ENCODE data around the gene CACTIN.
A peak's percentile ranks its signal among the peaks of the same experiment; 100 is the strongest.
"Not testable (repeated sequence)": the region's sequence is repeated elsewhere in the genome, so short reads cannot be mapped to it uniquely, and the experiment has no call there.

The CACTIN gene

GRCh38 chr19:3645067-3645396 is 18.4 kb upstream of the CACTIN start:
- no peak for DNase-seq

DNA sequence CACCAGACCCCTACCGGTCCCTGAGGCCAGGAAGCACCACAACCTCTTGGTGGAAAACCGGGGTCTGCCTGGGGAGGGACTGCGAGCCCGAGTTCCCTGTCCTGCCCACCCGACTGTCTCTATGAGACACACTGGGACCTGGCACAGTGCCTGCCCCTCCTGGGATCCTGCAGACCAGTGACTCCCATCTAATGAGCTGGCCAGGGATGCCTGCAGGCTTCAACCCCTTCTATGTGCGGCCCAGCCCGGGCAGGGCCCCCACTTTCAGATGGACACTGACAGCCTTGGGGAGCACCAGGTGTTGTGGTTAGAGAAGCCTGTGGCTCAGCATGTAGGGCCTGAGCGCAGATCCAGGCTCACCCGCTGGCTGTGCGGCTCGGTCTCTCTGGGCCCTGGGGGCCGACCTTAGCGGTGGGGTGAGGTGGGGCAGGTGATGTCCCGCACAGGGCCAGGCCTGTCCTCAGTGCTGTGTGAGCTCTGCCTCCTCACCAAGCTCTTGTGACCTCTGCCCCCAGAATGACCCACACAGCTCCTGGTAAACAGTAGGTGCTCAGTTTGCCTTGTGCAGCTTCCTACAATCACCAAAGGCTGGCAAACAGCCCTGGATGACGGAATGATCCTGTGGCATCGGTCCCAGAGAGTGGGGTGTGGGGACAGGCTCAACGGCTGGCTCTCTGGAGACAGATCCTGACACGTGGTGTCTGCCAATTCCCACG is 17.9 kb upstream of the CACTIN start:
- DNase-seq: no peak

DNA sequence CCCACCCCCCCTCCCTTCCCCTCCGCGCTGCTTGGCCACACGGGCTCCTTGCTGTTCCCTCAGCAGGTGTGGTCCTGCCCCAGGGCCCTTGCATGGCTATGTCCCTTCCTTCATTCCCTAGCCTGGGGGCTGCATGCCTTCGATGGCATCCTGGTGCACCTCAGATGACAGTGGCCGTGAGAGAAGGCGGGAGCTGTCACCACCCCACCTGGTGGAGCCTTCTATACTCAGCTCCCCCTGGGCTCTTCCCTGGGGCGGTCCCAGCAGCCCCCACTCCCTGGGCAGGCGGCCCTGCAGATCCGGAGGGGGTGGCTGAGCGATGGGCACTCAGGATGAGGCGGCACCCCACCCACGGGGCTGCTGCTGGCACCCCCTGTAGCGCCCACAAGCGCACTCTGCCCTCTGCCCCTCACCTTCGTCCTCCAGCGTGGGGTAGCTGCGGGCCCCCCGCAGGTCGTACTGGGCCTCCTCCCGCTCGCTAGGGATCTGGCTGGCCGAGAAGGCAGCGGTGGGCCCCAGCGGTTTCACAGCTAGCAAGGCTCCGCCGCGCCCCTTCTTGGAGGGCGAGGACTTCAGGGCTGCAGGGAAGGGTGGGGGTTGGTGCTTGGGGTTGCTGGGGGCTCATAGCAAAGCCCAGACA is 17.2 kb upstream of the CACTIN start:
- no peak for DNase-seq

DNA sequence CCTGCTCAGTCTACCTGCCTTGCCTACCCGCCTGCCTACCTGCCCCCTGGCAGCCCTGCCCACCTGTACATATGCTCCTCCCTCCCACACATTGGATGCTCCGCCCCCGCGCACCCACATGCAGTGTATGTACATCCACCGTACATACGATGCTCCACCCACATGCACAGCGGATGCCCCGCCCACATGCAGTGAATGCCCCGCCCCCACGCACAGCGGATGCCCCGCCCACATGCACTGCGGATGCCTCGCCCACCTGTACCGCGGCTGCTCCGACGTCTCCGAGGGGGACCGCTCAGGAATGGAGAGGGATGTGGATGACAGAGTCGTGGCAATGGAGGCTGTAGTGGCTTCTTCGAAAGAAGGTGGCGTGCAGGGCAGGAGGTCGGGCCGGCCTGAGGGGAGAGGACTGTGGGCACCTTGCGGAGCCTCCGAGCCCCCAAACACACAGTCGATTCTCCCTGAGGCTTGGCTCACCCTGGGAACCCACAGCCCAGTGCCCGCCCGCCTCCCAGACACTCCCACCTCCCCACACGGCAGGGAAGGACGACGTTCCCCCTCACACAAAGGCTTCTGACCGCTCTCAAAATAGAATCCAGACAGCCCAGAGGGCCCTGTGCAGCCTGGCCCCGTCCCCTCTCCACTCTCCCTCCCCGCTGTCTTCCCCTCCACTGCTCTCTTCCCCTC is 16.5 kb upstream of the CACTIN start:
- DNase-seq: peak; percentile 24

DNA sequence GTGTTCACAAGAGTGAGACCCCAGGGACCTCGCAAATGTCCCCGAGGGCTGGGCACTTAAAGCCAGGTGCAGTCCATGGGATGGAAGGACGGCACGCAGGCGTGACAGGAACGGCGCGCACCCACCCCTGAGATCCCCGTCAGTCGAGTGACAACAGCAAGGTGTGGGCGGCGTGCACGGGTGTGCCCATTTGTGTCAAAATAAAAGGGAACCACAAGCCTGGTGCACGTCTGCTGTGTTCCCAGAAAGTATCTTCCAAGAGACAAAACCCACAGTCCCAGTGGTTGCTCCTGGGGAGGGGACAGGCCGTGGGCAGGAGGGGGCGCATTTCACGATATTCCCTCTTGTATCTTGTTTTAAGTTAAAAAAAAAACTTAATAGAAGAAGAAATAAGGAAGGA is 15.7 kb upstream of the CACTIN start:
- no peak for DNase-seq

- no peak for DNase-seq
These were observed 15.1 kb upstream of the CACTIN start for GRCh38 chr19:3641515-3642269.

DNA sequence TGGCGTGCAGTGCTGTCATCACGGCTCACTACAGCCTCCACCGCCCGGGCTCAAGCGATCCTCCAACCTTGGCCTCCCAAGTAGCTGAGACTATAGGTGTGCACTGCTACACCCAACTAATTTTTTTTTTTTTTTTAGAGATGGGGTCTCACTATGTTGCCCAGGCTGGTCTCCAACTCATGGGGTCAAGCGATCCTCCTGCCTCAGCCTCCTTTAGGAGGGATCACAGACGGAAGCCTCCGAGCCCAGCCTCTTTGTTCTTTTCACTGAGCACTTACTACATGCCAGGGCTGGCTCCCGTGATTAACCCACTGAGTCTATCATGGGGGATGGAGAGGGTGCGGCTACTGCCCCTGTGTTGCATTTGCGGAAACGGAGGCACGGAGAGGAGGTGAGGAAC is 12.9 kb upstream of the CACTIN start:
- no peak for DNase-seq

- no peak for DNase-seq
These were observed 11.9 kb upstream of the CACTIN start for GRCh38 chr19:3638208-3639193.

GRCh38 chr19:3637621-3638020 is 11.0 kb upstream of the CACTIN start:
- DNase-seq: no peak

GRCh38 chr19:3636962-3637361 is 10.4 kb upstream of the CACTIN start:
- no peak for DNase-seq

DNA sequence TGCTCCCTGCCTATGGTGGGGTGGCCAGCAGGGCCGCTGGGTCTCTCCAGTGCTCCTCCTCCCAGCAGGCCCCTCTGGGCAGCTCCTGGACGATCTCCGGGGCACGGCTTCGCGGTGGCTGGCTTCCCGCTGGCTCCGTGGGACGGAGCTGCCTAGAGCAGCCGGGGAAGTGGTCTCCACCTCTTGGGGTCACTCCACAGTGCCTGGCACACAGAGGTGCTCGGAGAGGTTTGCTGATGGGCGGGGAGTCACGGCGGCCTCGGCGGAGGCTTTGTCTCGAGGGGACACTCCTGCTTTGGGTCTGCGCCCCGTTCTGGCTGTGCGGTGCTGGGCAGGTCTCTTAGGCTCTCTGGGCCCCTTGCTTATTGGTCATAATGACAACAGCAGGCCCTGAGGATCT is 9.9 kb upstream of the CACTIN start:
- no peak for DNase-seq

- DNase-seq: no peak
These were observed 8.0 kb upstream of the CACTIN start for GRCh38 chr19:3634496-3635045.

GRCh38 chr19:3633559-3633988 is 7.0 kb upstream of the CACTIN start:
- DNase-seq: no peak

DNA sequence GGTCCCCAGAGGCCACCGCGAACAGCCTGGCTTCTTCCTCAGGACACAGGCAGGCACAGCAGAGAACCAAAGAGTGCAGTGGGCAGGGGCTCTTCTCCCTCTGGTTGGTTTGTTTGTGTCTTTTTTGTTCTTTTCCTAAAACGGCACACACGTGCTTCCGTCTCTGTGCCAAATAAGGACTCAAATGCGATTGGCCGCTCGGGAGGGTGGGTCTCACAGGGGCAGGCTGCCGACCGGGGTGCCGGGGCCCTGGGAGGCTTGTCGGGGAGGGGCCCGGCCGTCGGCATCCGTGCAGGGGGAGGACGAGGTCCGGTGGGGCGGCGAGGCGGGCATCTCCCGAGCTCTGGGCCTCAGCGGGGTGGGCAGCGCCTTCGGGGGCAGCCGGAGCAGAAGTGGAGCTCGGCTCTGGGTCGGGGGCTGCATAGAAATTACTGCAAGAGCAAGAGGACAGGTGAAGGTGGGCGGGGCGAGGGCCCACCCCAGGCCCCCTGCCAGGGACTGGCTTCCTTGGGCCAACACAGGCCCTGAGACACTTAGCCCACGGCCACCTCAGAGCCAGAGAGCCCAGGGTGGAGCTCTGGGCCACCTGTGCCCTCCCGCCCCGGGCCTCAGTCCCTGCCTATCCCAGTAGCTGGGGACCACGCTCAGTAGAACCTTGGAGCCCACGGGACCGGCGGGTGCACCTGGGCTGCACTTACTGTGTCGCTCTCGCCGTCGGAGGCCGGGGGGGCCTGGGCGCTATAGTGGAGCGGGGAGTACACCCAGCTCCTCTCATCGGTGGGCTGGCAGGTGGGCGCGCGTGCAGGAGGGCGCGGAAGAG is 6.4 kb upstream of the CACTIN start:
- DNase-seq: no peak

GRCh38 chr19:3632098-3632497 is 5.5 kb upstream of the CACTIN start:
- DNase-seq: no peak

DNA sequence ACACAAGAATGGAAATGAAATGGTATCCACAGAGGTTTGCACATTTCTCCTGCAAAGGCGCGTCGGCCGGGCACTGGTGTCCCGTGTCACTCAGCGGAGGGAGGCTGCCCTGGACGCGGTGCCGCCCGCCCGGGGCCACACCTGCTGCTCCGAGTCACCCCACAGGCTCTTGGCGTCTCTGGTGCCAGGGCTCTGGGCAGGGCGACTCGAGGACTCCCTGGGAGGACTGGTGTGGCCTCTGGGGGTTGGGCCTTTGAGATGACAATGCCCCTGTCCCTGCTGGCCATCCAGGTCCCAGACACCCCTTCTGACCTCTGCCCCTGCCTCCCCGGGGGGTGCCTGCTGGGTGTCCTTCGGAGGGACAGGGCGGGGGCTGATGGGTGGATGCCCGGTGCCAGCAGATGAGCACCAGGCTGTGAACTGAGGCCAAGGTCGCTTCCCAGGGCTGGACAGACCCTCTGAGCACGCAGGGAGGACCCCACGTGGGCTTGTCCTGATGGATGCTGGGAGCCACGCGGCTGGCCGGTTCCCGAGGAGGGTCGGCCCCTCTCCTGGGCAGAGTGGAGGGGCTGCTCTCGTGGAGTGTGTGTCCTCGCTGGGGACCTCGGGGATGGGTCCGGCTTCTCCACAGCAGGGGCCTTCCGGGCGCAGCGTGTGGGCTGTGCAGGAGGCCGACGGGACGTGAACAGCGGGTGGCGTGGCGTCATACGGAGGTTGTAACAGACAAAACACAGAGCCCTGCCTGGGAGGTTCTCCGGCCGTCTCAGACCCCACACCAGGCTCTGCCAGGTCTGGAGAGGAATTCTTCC is 4.7 kb upstream of the CACTIN start:
- DNase-seq: no peak

GRCh38 chr19:3628766-3629165 is 2.2 kb upstream of the CACTIN start:
- DNase-seq: not testable (repeated sequence)

GRCh38 chr19:3627351-3627723 is 747 bp upstream of the CACTIN start:
- no peak for DNase-seq

DNA sequence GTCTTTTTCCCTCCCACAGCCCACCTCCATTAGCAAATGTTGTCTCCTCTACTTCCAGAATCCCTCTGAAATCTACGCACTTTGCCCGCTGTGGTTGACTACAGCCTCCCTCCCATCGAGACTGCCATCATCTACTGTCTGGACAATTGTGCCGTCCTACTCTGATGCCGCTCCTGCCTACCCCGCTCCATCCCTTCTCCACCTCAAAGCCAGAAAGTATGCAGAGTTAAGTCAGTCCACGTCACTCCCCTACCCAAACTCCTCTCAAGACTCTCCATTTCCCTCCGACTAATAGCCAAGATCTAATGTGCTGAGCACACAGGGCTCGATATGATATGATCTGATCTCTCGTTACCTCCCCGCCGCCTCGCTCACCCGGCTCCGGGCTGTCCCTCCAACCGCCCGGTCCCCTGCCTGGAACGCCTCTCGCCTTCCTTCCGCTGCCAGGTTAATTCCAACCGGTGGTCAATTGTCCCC is 556 bp downstream of the CACTIN start:
- no peak for DNase-seq

GRCh38 chr19:3623716-3624115 is 2.9 kb downstream of the CACTIN start:
- no peak for DNase-seq
